ENCODE results near the gene SLAMF1.

SLAMF1 gene

DNA sequence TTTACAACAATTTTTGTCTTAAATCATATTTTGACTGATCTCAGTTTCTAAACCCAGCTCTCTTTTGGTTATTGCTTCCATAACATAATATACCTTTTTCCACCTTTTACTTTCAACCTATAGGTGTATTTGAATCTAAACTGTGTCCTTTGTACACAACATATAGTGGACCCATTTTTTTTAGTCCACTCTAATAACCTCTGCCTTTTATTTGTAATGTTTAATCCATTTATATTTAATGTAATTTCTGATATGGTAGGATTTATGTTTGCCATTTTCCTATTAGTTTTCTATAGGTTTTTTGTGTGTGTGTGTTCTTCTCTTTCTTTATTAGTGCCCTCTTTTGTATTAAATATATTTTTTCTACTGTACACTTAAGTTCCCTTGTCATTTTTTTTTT is 22.4 kb upstream of the SLAMF1 start:
- Histone ChIP-seq H2BK120ac (ENCODE audit: low read depth, low read length) (no peak overlapping the region), H4K8ac (ENCODE audit: low read depth, low read length) (no peak overlapping the region), H3K4me3 (ENCODE audit: low read length) (no peak overlapping the region), H3K36me3 (ENCODE audit: control insufficient read depth, insufficient read depth, low read length) (no peaks in the 10 kb centered on the region), H3K79me1 (ENCODE audit: low read length) (no peaks in the 10 kb centered on the region), H3K27me3 (ENCODE audit: insufficient read depth, low read length, poor library complexity) (no peaks in the 10 kb centered on the region), H3K18ac (ENCODE audit: low read length) (no peak overlapping the region), H3K27ac (ENCODE audit: low read depth, low read length) (no peak overlapping the region), H3K9ac (ENCODE audit: low read length) (no peak overlapping the region), H4K5ac (ENCODE audit: low read length) (no peak overlapping the region), H2BK15ac (replicated peaks; ENCODE audit: low read depth) (no peak overlapping the region), H3K4ac (ENCODE audit: low read depth, low read length) (no peak overlapping the region), H2AK5ac (ENCODE audit: low read length) (no peak overlapping the region), H3K23ac (ENCODE audit: low read length) (no peak overlapping the region), H3K4me2 (ENCODE audit: low read length) (no peak overlapping the region), H3K79me2 (ENCODE audit: control insufficient read depth, insufficient read depth, low read length) (no peaks in the 10 kb centered on the region), H3K4me1 (ENCODE audit: control insufficient read depth, low read depth, low read length) (peaks cover 7% of the 10 kb centered on the region), H3K56ac (ENCODE audit: low read length) (no peak overlapping the region), H2BK5ac (ENCODE audit: low read length) (no peak overlapping the region)
- DNase-seq: no peak

DNA sequence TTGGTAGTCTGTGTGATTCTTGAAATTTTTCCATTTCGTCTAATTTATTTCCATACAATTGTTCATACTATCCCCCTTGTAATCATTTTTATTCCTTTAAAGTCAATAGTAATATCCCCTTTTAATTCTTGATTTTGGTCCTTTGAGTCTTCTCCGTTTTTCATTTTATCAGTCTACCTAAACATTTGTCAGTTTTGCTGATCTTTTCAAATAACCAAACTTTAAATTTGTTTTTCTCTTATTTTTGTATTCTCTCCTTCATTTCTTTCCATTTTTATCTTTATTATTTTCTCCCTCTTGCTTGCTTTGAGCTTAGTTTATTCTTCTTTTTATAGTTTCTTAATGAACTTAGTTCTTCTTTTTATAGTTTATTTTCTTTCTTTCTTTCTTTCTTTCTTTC is 21.1 kb upstream of the SLAMF1 start:
- no peak overlapping the region for H3K18ac ChIP-seq (ENCODE audit: low read length)
- H3K27me3 ChIP-seq (ENCODE audit: insufficient read depth, low read length, poor library complexity): no peaks in the 10 kb centered on the region
- H2BK15ac ChIP-seq (replicated peaks; ENCODE audit: low read depth): peak overlapping the region; percentile 57
- peak overlapping the region; percentile 5 for H3K4ac ChIP-seq (ENCODE audit: low read depth, low read length)
- no peaks in the 10 kb centered on the region for H3K36me3 ChIP-seq (ENCODE audit: control insufficient read depth, insufficient read depth, low read length)
- no peak overlapping the region for H4K8ac ChIP-seq (ENCODE audit: low read depth, low read length)
- H3K56ac ChIP-seq (ENCODE audit: low read length): no peak overlapping the region
- no CpG with 5 or more reads among the region's 2 CpGs for WGBS (ENCODE audit: extremely low coverage, insufficient coverage, low lambda C conversion rate)
- no peaks in the 10 kb centered on the region for H3K79me1 ChIP-seq (ENCODE audit: low read length)
- no peak overlapping the region for H3K9ac ChIP-seq (ENCODE audit: low read length)
- H4K5ac ChIP-seq (ENCODE audit: low read length): no peak overlapping the region
- H3K27ac ChIP-seq (ENCODE audit: low read depth, low read length): no peak overlapping the region
- H2BK120ac ChIP-seq (ENCODE audit: low read depth, low read length): no peak overlapping the region
- no peak overlapping the region for H3K4me2 ChIP-seq (ENCODE audit: low read length)
- DNase-seq: no peak
- H3K79me2 ChIP-seq (ENCODE audit: control insufficient read depth, insufficient read depth, low read length): no peaks in the 10 kb centered on the region
- no peak overlapping the region for H3K4me3 ChIP-seq (ENCODE audit: low read length)
- no peak overlapping the region for H3K23ac ChIP-seq (ENCODE audit: low read length)
- peak overlapping the region; percentile 18 for H2BK5ac ChIP-seq (ENCODE audit: low read length)
- H3K4me1 ChIP-seq (ENCODE audit: control insufficient read depth, low read depth, low read length): peaks cover 5% of the 10 kb centered on the region
- no peak overlapping the region for H2AK5ac ChIP-seq (ENCODE audit: low read length)

DNA sequence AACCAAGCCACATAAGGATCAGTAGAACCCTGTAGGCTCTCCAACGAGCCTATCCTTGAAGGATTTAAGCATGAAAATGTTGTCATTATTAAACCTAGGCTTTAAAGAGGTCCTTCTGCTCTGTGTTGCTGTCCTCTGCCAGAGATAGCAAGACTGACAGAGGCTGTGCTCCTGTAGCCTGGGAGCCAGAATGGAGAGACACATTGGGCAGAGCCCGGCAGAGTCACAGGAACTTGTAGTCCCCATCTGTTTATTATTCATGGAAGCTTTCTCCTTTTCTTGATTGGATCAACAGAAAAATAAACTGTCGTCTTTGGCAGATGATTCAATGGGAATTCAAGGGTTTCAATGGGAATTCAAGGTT is 19.2 kb upstream of the SLAMF1 start:
- H2BK120ac ChIP-seq (ENCODE audit: low read depth, low read length): peak overlapping the region; percentile 100
- peak overlapping the region; percentile 99 for H3K18ac ChIP-seq (ENCODE audit: low read length)
- peak overlapping the region; percentile 77 for H3K9ac ChIP-seq (ENCODE audit: low read length)
- H3K4ac ChIP-seq (ENCODE audit: low read depth, low read length): peak overlapping the region; percentile 100
- peak overlapping the region; percentile 27 for H2AK5ac ChIP-seq (ENCODE audit: low read length)
- peak overlapping the region; percentile 78 for H4K8ac ChIP-seq (ENCODE audit: low read depth, low read length)
- H3K56ac ChIP-seq (ENCODE audit: low read length): peak overlapping the region; percentile 87
- no peaks in the 10 kb centered on the region for H3K27me3 ChIP-seq (ENCODE audit: insufficient read depth, low read length, poor library complexity)
- peak overlapping the region; percentile 100 for H3K27ac ChIP-seq (ENCODE audit: low read depth, low read length)
- no peaks in the 10 kb centered on the region for H3K79me2 ChIP-seq (ENCODE audit: control insufficient read depth, insufficient read depth, low read length)
- peak overlapping the region; percentile 65 for H2BK15ac ChIP-seq (replicated peaks; ENCODE audit: low read depth)
- WGBS (ENCODE audit: extremely low coverage, insufficient coverage, low lambda C conversion rate): no CpG with 5 or more reads among the region's 3 CpGs
- H2BK5ac ChIP-seq (ENCODE audit: low read length): peak overlapping the region; percentile 96
- peak overlapping the region; percentile 89 for H4K5ac ChIP-seq (ENCODE audit: low read length)
- no peaks in the 10 kb centered on the region for H3K79me1 ChIP-seq (ENCODE audit: low read length)
- DNase-seq: no peak
- H3K23ac ChIP-seq (ENCODE audit: low read length): no peak overlapping the region
- no peak overlapping the region for H3K4me3 ChIP-seq (ENCODE audit: low read length)
- no peaks in the 10 kb centered on the region for H3K36me3 ChIP-seq (ENCODE audit: control insufficient read depth, insufficient read depth, low read length)
- H3K4me2 ChIP-seq (ENCODE audit: low read length): no peak overlapping the region
- H3K4me1 ChIP-seq (ENCODE audit: control insufficient read depth, low read depth, low read length): peaks cover 5% of the 10 kb centered on the region

DNA sequence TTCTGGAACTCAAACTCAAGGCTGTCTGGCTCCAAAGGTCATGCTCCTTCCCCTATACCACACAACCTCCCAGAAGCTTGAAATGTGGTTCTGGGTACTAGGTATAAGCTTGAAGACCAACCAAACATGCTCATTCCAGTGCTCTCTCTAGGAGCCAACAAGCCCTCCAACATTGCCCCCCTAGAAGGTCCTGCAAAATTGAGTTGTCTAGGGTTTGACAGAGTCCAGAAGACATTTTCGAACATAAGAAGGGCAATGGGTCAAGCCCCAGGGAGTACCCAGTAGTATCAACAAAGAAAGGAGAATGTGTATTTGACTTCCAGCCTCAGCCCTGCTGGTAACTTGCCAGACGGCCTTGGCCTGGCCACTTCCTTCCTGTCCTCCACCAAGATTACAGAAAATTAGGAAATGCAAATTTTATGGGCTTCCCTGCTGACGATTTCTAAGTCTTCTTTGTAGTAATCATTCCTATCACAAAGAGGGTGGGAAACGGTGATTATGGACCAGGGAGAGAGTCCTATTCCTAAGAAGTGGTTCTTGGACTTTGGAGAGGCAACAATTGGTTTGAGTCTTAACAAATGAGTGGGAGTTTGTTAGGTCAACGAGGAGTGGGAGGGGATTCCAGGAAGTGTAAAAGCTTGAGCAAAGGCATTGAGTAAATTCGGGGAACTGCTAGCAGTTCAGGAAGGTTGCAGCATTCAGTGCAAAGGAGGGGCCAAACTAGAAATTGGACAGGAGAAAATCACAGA is 18.7 kb upstream of the SLAMF1 start:
- Histone ChIP-seq H3K27ac (ENCODE audit: low read depth, low read length) (peak overlapping the region; percentile 100), H3K4ac (ENCODE audit: low read depth, low read length) (peak overlapping the region; percentile 100), H3K27me3 (ENCODE audit: insufficient read depth, low read length, poor library complexity) (no peaks in the 10 kb centered on the region), H2BK15ac (replicated peaks; ENCODE audit: low read depth) (peak overlapping the region; percentile 65), H3K18ac (ENCODE audit: low read length) (peak overlapping the region; percentile 100), H4K5ac (ENCODE audit: low read length) (peak overlapping the region; percentile 89), H2AK5ac (ENCODE audit: low read length) (peak overlapping the region; percentile 83), H3K79me2 (ENCODE audit: control insufficient read depth, insufficient read depth, low read length) (no peaks in the 10 kb centered on the region), H3K4me1 (ENCODE audit: control insufficient read depth, low read depth, low read length) (peaks cover 5% of the 10 kb centered on the region), H3K36me3 (ENCODE audit: control insufficient read depth, insufficient read depth, low read length) (no peaks in the 10 kb centered on the region), H3K9ac (ENCODE audit: low read length) (peak overlapping the region; percentile 77), H3K4me3 (ENCODE audit: low read length) (no peak overlapping the region), H3K4me2 (ENCODE audit: low read length) (no peak overlapping the region), H2BK120ac (ENCODE audit: low read depth, low read length) (peak overlapping the region; percentile 100), H3K23ac (ENCODE audit: low read length) (no peak overlapping the region), H3K79me1 (ENCODE audit: low read length) (no peaks in the 10 kb centered on the region), H3K56ac (ENCODE audit: low read length) (peak overlapping the region; percentile 89), H2BK5ac (ENCODE audit: low read length) (peak overlapping the region; percentile 100), H4K8ac (ENCODE audit: low read depth, low read length) (peak overlapping the region; percentile 58)
- WGBS (ENCODE audit: extremely low coverage, insufficient coverage, low lambda C conversion rate): no CpG with 5 or more reads among the region's 6 CpGs
- DNase-seq: peak; percentile 99

DNA sequence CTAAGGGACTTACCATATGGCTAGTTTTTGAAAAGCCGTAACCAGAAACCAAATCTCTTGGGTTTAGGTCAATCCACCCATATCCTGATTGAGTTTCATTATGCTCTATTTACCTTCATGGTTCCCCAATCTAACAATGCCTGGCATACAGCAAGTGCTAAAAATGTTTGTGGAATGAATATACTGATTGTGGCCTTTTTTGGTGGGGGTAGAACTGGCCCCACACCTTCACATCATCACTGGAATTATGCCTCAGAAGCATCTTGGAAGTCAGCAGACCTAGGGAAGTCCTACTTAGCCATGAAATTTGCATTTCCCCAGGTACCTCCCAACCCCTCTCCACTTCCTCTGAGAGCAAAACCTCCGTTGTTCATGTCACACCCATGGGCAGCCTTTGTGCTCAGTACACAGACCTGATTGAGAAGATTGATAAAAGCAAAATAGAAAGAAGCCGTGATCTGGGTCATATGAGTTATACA is 17.8 kb upstream of the SLAMF1 start:
- H3K79me2 ChIP-seq (ENCODE audit: control insufficient read depth, insufficient read depth, low read length): no peaks in the 10 kb centered on the region
- no peak overlapping the region for H4K8ac ChIP-seq (ENCODE audit: low read depth, low read length)
- H3K4me3 ChIP-seq (ENCODE audit: low read length): no peak overlapping the region
- peak overlapping the region; percentile 93 for H3K4ac ChIP-seq (ENCODE audit: low read depth, low read length)
- no peaks in the 10 kb centered on the region for H3K27me3 ChIP-seq (ENCODE audit: insufficient read depth, low read length, poor library complexity)
- peak overlapping the region; percentile 89 for H3K56ac ChIP-seq (ENCODE audit: low read length)
- no peak overlapping the region for H3K23ac ChIP-seq (ENCODE audit: low read length)
- H4K5ac ChIP-seq (ENCODE audit: low read length): peak overlapping the region; percentile 89
- H2BK5ac ChIP-seq (ENCODE audit: low read length): peak overlapping the region; percentile 100
- peak overlapping the region; percentile 28 for H2AK5ac ChIP-seq (ENCODE audit: low read length)
- no peaks in the 10 kb centered on the region for H3K79me1 ChIP-seq (ENCODE audit: low read length)
- peaks cover 5% of the 10 kb centered on the region for H3K4me1 ChIP-seq (ENCODE audit: control insufficient read depth, low read depth, low read length)
- WGBS (ENCODE audit: extremely low coverage, insufficient coverage, low lambda C conversion rate): no CpG with 5 or more reads among the region's 3 CpGs
- DNase-seq: no peak
- H2BK15ac ChIP-seq (replicated peaks; ENCODE audit: low read depth): no peak overlapping the region
- H3K36me3 ChIP-seq (ENCODE audit: control insufficient read depth, insufficient read depth, low read length): no peaks in the 10 kb centered on the region
- peak overlapping the region; percentile 94 for H3K27ac ChIP-seq (ENCODE audit: low read depth, low read length)
- H3K9ac ChIP-seq (ENCODE audit: low read length): no peak overlapping the region
- no peak overlapping the region for H3K4me2 ChIP-seq (ENCODE audit: low read length)
- H3K18ac ChIP-seq (ENCODE audit: low read length): peak overlapping the region; percentile 96
- peak overlapping the region; percentile 89 for H2BK120ac ChIP-seq (ENCODE audit: low read depth, low read length)

DNA sequence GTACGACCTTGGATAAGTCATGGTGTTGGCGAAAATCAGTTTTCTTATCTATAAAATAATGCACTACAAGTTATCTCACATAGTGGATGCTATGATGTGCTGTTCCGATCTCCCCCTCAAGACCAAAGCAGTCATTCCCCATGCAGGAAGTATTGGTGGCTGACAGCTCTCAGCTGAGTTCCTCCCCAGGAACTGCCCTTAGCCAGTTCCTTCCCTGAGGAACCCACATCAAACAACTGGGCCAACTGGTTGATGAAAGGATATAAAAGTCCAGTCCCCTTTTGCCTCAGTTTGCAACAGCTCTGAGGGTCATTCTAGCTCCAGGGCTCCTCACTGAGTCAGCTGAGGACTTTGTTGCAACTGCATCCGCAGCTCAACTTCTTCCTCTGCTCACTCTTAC is 16.1 kb upstream of the SLAMF1 start:
- H3K4ac ChIP-seq (ENCODE audit: low read depth, low read length): peak overlapping the region; percentile 93
- H3K9ac ChIP-seq (ENCODE audit: low read length): no peak overlapping the region
- H4K8ac ChIP-seq (ENCODE audit: low read depth, low read length): no peak overlapping the region
- H3K18ac ChIP-seq (ENCODE audit: low read length): peak overlapping the region; percentile 100
- H3K4me3 ChIP-seq (ENCODE audit: low read length): no peak overlapping the region
- no peak overlapping the region for H3K23ac ChIP-seq (ENCODE audit: low read length)
- H2BK120ac ChIP-seq (ENCODE audit: low read depth, low read length): peak overlapping the region; percentile 89
- DNase-seq: no peak
- H2AK5ac ChIP-seq (ENCODE audit: low read length): peak overlapping the region; percentile 3
- H3K27me3 ChIP-seq (ENCODE audit: insufficient read depth, low read length, poor library complexity): no peaks in the 10 kb centered on the region
- no peaks in the 10 kb centered on the region for H3K79me1 ChIP-seq (ENCODE audit: low read length)
- H2BK15ac ChIP-seq (replicated peaks; ENCODE audit: low read depth): peak overlapping the region; percentile 43
- peak overlapping the region; percentile 27 for H4K5ac ChIP-seq (ENCODE audit: low read length)
- no peak overlapping the region for H3K27ac ChIP-seq (ENCODE audit: low read depth, low read length)
- no peaks in the 10 kb centered on the region for H3K79me2 ChIP-seq (ENCODE audit: control insufficient read depth, insufficient read depth, low read length)
- peak overlapping the region; percentile 34 for H3K56ac ChIP-seq (ENCODE audit: low read length)
- H3K36me3 ChIP-seq (ENCODE audit: control insufficient read depth, insufficient read depth, low read length): no peaks in the 10 kb centered on the region
- no CpG with 5 or more reads among the region's 4 CpGs for WGBS (ENCODE audit: extremely low coverage, insufficient coverage, low lambda C conversion rate)
- H2BK5ac ChIP-seq (ENCODE audit: low read length): peak overlapping the region; percentile 70
- peaks cover 8% of the 10 kb centered on the region for H3K4me1 ChIP-seq (ENCODE audit: control insufficient read depth, low read depth, low read length)
- H3K4me2 ChIP-seq (ENCODE audit: low read length): no peak overlapping the region
